HL-60 (cell line): ENCODE data around the gene ARHGEF4.

Source experiments
- DNase-seq, 2 experiments: peaks; one replicate each; pipeline ENCODE4 v3.0.0-alpha.2; 2010 to 2020; ENCODE audit warnings: low read depth in 1 of 2, low spot score in 1 of 2
- H3K27ac ChIP-seq: fragments of 250-450 bp; sonication (Bioruptor Pico); replicated peaks from 2 replicates; pipeline ENCODE4 v1.5.1; 2020; ENCODE audit warnings: mild to moderate bottlenecking, moderate library complexity
- H3K27me3 ChIP-seq: fragments of 250-450 bp; sonication (Bioruptor Pico); 2 replicates; pipeline ENCODE4 v1.5.1; 2021; ENCODE audit warnings: mild to moderate bottlenecking, moderate library complexity; ENCODE audit not compliant: insufficient read depth, poor library complexity, severe bottlenecking
- H3K4me3 ChIP-seq: replicated peaks from 2 replicates; pipeline ENCODE4 v1.5.1; 2011; ENCODE audit warnings: mild to moderate bottlenecking, control low read depth, low read length; ENCODE audit not compliant: insufficient read depth
- GABPA ChIP-seq: IDR thresholded peaks from 2 replicates; pipeline ENCODE4 v1.6.1; 2012; ENCODE audit warnings: low read depth
- POLR2AphosphoS5 ChIP-seq: IDR thresholded peaks from 2 replicates; pipeline ENCODE4 v1.6.1; 2012; ENCODE audit warnings: low read depth
- SPI1 ChIP-seq: IDR thresholded peaks from 2 replicates; pipeline ENCODE4 v1.6.1; 2012; ENCODE audit warnings: low read depth, mild to moderate bottlenecking, borderline replicate concordance
- TF ChIP-seq, protein P1 (sequence below): IDR thresholded peaks from 2 replicates; pipeline ENCODE4 v1.6.1; 2012; ENCODE audit warnings: low read depth; ENCODE audit not compliant: insufficient replicate concordance
- TF ChIP-seq, protein P2 (sequence below): IDR thresholded peaks from one replicate; pipeline ENCODE4 v1.5.1; 2011; ENCODE audit warnings: low read length, control low read depth, inconsistent platforms; ENCODE audit not compliant: insufficient read depth

The ARHGEF4 gene

DNA sequence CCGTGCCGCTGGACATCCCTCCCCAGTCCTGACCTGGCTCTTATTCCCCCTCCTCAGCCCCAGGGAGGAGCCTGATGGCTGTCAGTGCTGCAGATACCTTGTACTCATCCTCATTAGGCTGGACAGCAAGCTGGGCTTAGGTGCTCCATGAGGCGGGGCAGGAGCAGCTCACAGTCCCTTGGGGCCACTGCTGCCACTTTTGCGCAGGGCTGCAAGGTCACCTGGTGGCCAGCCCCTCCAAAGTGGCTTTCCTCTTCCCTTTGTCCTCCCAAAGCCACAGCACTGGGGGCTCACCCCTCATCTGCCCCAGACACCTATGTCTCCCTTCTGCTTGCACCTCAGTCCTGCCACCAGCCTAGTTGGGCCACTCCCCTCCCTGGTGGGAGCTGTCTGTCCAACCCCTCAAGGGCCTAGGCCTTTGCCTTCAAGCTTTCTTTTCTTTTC is 195.7 kb downstream of the ARHGEF4 start:
- no peak overlapping the region for H3K4me3 ChIP-seq
- TF ChIP-seq, protein P1, sequence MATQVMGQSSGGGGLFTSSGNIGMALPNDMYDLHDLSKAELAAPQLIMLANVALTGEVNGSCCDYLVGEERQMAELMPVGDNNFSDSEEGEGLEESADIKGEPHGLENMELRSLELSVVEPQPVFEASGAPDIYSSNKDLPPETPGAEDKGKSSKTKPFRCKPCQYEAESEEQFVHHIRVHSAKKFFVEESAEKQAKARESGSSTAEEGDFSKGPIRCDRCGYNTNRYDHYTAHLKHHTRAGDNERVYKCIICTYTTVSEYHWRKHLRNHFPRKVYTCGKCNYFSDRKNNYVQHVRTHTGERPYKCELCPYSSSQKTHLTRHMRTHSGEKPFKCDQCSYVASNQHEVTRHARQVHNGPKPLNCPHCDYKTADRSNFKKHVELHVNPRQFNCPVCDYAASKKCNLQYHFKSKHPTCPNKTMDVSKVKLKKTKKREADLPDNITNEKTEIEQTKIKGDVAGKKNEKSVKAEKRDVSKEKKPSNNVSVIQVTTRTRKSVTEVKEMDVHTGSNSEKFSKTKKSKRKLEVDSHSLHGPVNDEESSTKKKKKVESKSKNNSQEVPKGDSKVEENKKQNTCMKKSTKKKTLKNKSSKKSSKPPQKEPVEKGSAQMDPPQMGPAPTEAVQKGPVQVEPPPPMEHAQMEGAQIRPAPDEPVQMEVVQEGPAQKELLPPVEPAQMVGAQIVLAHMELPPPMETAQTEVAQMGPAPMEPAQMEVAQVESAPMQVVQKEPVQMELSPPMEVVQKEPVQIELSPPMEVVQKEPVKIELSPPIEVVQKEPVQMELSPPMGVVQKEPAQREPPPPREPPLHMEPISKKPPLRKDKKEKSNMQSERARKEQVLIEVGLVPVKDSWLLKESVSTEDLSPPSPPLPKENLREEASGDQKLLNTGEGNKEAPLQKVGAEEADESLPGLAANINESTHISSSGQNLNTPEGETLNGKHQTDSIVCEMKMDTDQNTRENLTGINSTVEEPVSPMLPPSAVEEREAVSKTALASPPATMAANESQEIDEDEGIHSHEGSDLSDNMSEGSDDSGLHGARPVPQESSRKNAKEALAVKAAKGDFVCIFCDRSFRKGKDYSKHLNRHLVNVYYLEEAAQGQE = no peak
- no peak for TF ChIP-seq POLR2AphosphoS5
- TF ChIP-seq, protein P2, sequence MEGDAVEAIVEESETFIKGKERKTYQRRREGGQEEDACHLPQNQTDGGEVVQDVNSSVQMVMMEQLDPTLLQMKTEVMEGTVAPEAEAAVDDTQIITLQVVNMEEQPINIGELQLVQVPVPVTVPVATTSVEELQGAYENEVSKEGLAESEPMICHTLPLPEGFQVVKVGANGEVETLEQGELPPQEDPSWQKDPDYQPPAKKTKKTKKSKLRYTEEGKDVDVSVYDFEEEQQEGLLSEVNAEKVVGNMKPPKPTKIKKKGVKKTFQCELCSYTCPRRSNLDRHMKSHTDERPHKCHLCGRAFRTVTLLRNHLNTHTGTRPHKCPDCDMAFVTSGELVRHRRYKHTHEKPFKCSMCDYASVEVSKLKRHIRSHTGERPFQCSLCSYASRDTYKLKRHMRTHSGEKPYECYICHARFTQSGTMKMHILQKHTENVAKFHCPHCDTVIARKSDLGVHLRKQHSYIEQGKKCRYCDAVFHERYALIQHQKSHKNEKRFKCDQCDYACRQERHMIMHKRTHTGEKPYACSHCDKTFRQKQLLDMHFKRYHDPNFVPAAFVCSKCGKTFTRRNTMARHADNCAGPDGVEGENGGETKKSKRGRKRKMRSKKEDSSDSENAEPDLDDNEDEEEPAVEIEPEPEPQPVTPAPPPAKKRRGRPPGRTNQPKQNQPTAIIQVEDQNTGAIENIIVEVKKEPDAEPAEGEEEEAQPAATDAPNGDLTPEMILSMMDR = no peak
- no peak for TF ChIP-seq GABPA
- TF ChIP-seq SPI1 = no peak
- no peak overlapping the region for H3K27ac ChIP-seq
- DNase-seq = no peak
- H3K27me3 ChIP-seq = peaks cover 20% of the 10 kb centered on the region

DNA sequence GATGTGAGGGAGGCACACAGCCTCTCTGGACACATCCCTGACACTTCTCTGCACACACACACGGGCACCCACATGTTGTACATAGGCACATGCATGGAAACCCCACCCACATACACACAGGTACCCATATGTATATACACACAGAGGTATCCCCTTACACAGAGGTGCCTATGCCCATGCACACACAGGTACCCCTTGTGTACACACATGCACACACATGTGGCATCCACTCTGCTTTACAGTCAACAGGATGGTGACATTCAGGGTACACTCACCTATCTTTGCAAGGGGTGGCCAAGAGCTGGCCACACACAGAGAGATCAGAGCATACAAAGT is 197.0 kb downstream of the ARHGEF4 start:
- Histone ChIP-seq H3K4me3 (no peak overlapping the region), H3K27ac (no peak overlapping the region), H3K27me3 (peaks cover 20% of the 10 kb centered on the region)
- DNase-seq = no peak
- TF ChIP-seq, protein P1 = no peak
- TF ChIP-seq GABPA = no peak
- no peak for TF ChIP-seq SPI1
- TF ChIP-seq, protein P2 = no peak

DNA sequence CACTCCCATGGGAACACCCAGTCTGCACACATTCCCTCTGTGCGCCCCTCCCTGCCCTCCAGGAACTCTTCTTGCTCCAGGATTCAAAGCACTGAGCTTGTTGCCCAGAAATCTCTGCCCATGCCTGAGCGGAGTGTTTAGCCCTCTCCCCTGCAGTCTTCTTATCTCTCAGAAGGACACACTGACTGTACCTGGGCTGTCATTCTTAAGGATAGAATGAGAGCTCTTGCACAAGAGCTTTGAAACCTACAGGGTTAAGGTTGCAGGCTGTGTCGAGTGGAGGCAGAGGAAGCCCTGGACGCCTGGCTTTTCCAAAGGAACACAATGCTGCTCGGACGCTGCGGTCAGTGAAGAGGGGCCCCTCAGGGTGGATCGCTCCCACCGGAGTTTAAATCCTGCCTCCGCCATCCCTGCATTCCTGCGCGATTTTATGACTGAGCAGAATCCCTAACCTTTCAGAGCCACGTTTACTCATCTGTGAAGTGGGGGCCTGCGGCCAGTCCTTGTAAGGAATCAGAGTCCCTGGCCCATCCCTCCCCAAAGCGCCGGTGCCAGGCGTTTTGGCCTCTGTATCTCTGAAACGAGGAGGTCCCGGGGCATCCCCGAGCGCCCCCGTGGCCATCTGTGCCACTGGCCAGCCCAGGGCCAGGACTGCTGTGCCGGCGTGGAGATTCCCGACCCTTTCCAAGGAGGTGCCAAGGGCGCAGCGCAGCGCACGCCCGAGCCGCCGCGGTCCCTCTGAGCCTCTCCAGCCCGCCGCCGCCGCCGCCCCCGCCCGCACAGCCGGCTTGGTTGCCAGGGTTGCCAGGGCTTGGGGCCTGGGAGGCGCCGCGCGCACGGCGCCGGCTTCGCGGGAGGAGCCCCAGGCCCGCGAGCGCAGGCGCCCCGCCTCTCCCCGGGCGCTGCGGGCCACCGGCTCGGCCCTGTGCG is 197.7 kb downstream of the ARHGEF4 start:
- no peak overlapping the region for H3K4me3 ChIP-seq
- no peak overlapping the region for H3K27ac ChIP-seq
- no peak for DNase-seq
- TF ChIP-seq SPI1 = no peak
- TF ChIP-seq POLR2AphosphoS5 = no peak
- no peak for TF ChIP-seq GABPA
- TF ChIP-seq, protein P1 = no peak
- TF ChIP-seq, protein P2 = no peak
- peaks cover 20% of the 10 kb centered on the region for H3K27me3 ChIP-seq
